Aorta (tissue), 5 donors: ENCODE results near the gene CORO6. TPM values are rescaled to one million over a fixed set of nuclear protein-coding genes. Genes with fewer than 3 reads are reported as not detected.

ENCODE experiments used
- ATAC-seq: fragments of 200-7000 bp; cut with Tn5 transposase; one replicate; pipeline ENCODE4 v1.9.1; 2022; ENCODE audit warnings: moderate library complexity; ENCODE audit not compliant: low FRiP score
- DNase-seq, 2 donors: peaks; one replicate each; pipeline ENCODE4 v3.0.0-alpha.2; 2020
- H3K27ac ChIP-seq, 2 donors: one replicate each; pipeline ENCODE4 v1.5.1; 2013; ENCODE audit warnings: low read length in 2 of 2, mild to moderate bottlenecking in 2 of 2, moderate library complexity in 2 of 2, control low read depth in 1 of 2, inconsistent platforms in 1 of 2, low read depth in 1 of 2
- H3K27me3 ChIP-seq, 2 donors: one replicate each; pipeline ENCODE4 v1.6.1; 2013; ENCODE audit warnings: control low read depth in 1 of 2, low read length in 1 of 2, mild to moderate bottlenecking in 1 of 2, moderate library complexity in 1 of 2; ENCODE audit not compliant: insufficient read depth in 2 of 2, control insufficient read depth in 1 of 2
- H3K36me3 ChIP-seq, 2 donors: one replicate each; pipeline ENCODE4 v1.6.1; 2013; ENCODE audit warnings: control low read depth in 1 of 2, low read length in 1 of 2, mild to moderate bottlenecking in 1 of 2; ENCODE audit not compliant: insufficient read depth in 2 of 2, control insufficient read depth in 1 of 2
- H3K4me1 ChIP-seq, 2 donors: one replicate each; pipeline ENCODE4 v1.6.1; 2013; ENCODE audit warnings: low read length in 2 of 2, control low read depth in 1 of 2, mild to moderate bottlenecking in 1 of 2, moderate library complexity in 1 of 2; ENCODE audit not compliant: insufficient read depth in 2 of 2, control insufficient read depth in 1 of 2
- H3K4me3 ChIP-seq, 2 donors: one replicate each; pipeline ENCODE4 v1.5.1; 2013; ENCODE audit warnings: low read length in 2 of 2, control low read depth in 1 of 2, mild to moderate bottlenecking in 1 of 2
- H3K9me3 ChIP-seq: one replicate; pipeline ENCODE4 v1.6.1; 2013; ENCODE audit warnings: mild to moderate bottlenecking, low read length; ENCODE audit not compliant: control insufficient read depth
- WGBS, 2 donors: extraction: QIAGEN DNeasy Blood & Tissue Kit; methylation state at CpG; one replicate each; pipeline ENCODE4 v1.1.7; 2013; 5-methylcytosine and 5-hydroxymethylcytosine counted together
- intact Hi-C, 2 donors: fragments of 100-400 bp; cut with DNase I; formaldehyde crosslinking; loops; one replicate each; pipeline versions ENCODE4 v1.14.2 to v1.15.0; 2022
- polyA plus RNA-seq, 2 donors: library from polyadenylated mRNA; stranded (reverse); fragments of 200-250 nt; gene quantifications; one replicate each; pipeline ENCODE4 v1.2.3, GENCODE V29; 2013
- total RNA-seq, 2 donors: library from RNA; stranded (reverse); fragmentation: NEBNext Ultra II Directional; extraction: Animal tissue kit (Norgen Biotek cat#: 25700); gene quantifications; one replicate each; pipeline ENCODE4 v1.2.1, GENCODE V29; 2021
- donor health status: healthy with polysubstance abuse.
- donor health status: Bipolar disorder and iron deficiency.
- donor health status: DM: no; HTN: no; CAD: no.
- donor health status: DM: no; HTN: no; CAD: no.
- donor health status: DM: yes; HTN: yes; CAD: no.

The CORO6 gene
- total and polyA plus RNA-seq, 4 donors, result 2.9 to 51.6 (median 11.1) TPM

- Histone ChIP-seq H3K9me3 (no peaks in the 10 kb centered on the region), H3K36me3 (no peaks in the 10 kb centered on the region), H3K27ac (no peak overlapping the region), H3K4me1 (peaks cover 0 to 8% of the 10 kb centered on the region in 2 donors), H3K27me3 (no peaks in the 10 kb centered on the region), H3K4me3 (no peak overlapping the region)
- WGBS, 2 donors, result 88 to 89% methylated on average over 1 of the region's 1 CpG
- ATAC-seq (no peak), DNase-seq (no peak)
- intact Hi-C loops, result loop anchor here (5.0 to 10.0 kb wide), 2 partner anchors 134 to 291 kb away; partner anchors contain the start of gene SSH2 (in 2 of the 2)
Measured at GRCh38 chr17:29643817-29644160, 21.1 kb upstream of the CORO6 start.

GRCh38 chr17:29642171-29642611 lies 19.5 kb upstream of the CORO6 start:
- 38 to 56% methylated on average over 2 of the region's 2 CpGs for WGBS, 2 donors
- Histone ChIP-seq H3K4me1 (peaks cover 0 to 8% of the 10 kb centered on the region in 2 donors), H3K27ac (no peak overlapping the region), H3K9me3 (no peaks in the 10 kb centered on the region), H3K36me3 (no peaks in the 10 kb centered on the region), H3K4me3 (no peak overlapping the region), H3K27me3 (no peaks in the 10 kb centered on the region)
- intact Hi-C loops, result loop anchor here (5.0 to 10.0 kb wide), 2 partner anchors 135 to 293 kb away; partner anchors contain the start of gene SSH2 (in 2 of the 2)
- ATAC-seq, result no peak
- DNase-seq, result no peak

- WGBS, 2 donors, result 83 to 85% methylated on average over 7 of the region's 7 CpGs
- Histone ChIP-seq H3K4me3 (no peak overlapping the region), H3K4me1 (peaks cover 0 to 8% of the 10 kb centered on the region in 2 donors), H3K27ac (no peak overlapping the region), H3K36me3 (no peaks in the 10 kb centered on the region), H3K27me3 (no peaks in the 10 kb centered on the region), H3K9me3 (no peaks in the 10 kb centered on the region)
- DNase-seq (no peak), ATAC-seq (no peak)
- intact Hi-C loops, result loop anchor here (5.0 to 10.0 kb wide), 2 partner anchors 136 to 294 kb away; partner anchors contain the start of gene SSH2 (in 2 of the 2)
Measured at GRCh38 chr17:29640981-29641642, 18.4 kb upstream of the CORO6 start.

GRCh38 chr17:29640413-29640812 lies 17.7 kb upstream of the CORO6 start:
- DNase-seq, result no peak
- intact Hi-C loops, result loop anchor here (5.0 to 10.0 kb wide), 2 partner anchors 137 to 294 kb away; partner anchors contain the start of gene SSH2 (in 2 of the 2)
- Histone ChIP-seq H3K4me1 (peaks cover 0 to 8% of the 10 kb centered on the region in 2 donors), H3K36me3 (no peaks in the 10 kb centered on the region), H3K27ac (no peak overlapping the region), H3K9me3 (no peaks in the 10 kb centered on the region), H3K27me3 (no peaks in the 10 kb centered on the region), H3K4me3 (no peak overlapping the region)
- no peak for ATAC-seq
- 27% methylated on average over 2 of the region's 2 CpGs for WGBS, 2 donors

- intact Hi-C loops, result no loop called here
- DNase-seq, result no peak
- Histone ChIP-seq H3K9me3 (no peaks in the 10 kb centered on the region), H3K4me1 (no peaks in the 10 kb centered on the region), H3K27me3 (no peaks in the 10 kb centered on the region), H3K27ac (no peak overlapping the region), H3K4me3 (no peak overlapping the region), H3K36me3 (peaks cover 0 to 9% of the 10 kb centered on the region in 2 donors)
- ATAC-seq, result no peak
- WGBS, 2 donors, result 93 to 96% methylated on average over 3 of the region's 3 CpGs
Measured at GRCh38 chr17:29633886-29634285, 11.2 kb upstream of the CORO6 start.

- intact Hi-C loops, result no loop called here
- Histone ChIP-seq H3K27me3 (no peaks in the 10 kb centered on the region), H3K9me3 (no peaks in the 10 kb centered on the region), H3K27ac (no peak overlapping the region), H3K36me3 (peaks cover 0 to 9% of the 10 kb centered on the region in 2 donors), H3K4me1 (no peaks in the 10 kb centered on the region), H3K4me3 (no peak overlapping the region)
- DNase-seq, result no peak
- ATAC-seq, result no peak
- 87 to 88% methylated on average over 6 of the region's 6 CpGs for WGBS, 2 donors
Measured at GRCh38 chr17:29630630-29631193, 8.0 kb upstream of the CORO6 start.

GRCh38 chr17:29629839-29630238 lies 7.1 kb upstream of the CORO6 start:
- Histone ChIP-seq H3K36me3 (peaks cover 0 to 9% of the 10 kb centered on the region in 2 donors), H3K9me3 (no peaks in the 10 kb centered on the region), H3K27ac (no peak overlapping the region), H3K4me1 (no peaks in the 10 kb centered on the region), H3K4me3 (no peak overlapping the region), H3K27me3 (no peaks in the 10 kb centered on the region)
- WGBS, 2 donors, result 70% methylated on average over 2 of the region's 2 CpGs
- no peak for DNase-seq
- no peak for ATAC-seq
- intact Hi-C loops, result no loop called here

GRCh38 chr17:29628644-29629043 lies 5.9 kb upstream of the CORO6 start:
- ATAC-seq (no peak), DNase-seq (no peak)
- Histone ChIP-seq H3K27me3 (no peaks in the 10 kb centered on the region), H3K9me3 (no peaks in the 10 kb centered on the region), H3K4me1 (no peaks in the 10 kb centered on the region), H3K27ac (no peak overlapping the region), H3K4me3 (no peak overlapping the region), H3K36me3 (peaks cover 0 to 7% of the 10 kb centered on the region in 2 donors)
- 78 to 88% methylated on average over 2 of the region's 2 CpGs for WGBS, 2 donors
- intact Hi-C loops, result no loop called here

GRCh38 chr17:29627951-29628350 lies 5.2 kb upstream of the CORO6 start:
- Histone ChIP-seq H3K4me1 (no peaks in the 10 kb centered on the region), H3K36me3 (peaks cover 0 to 7% of the 10 kb centered on the region in 2 donors), H3K27ac (no peak overlapping the region), H3K9me3 (no peaks in the 10 kb centered on the region), H3K27me3 (no peaks in the 10 kb centered on the region), H3K4me3 (no peak overlapping the region)
- 87 to 100% methylated on average over 1 of the region's 1 CpG for WGBS, 2 donors
- ATAC-seq (no peak), DNase-seq (no peak)
- intact Hi-C loops, result no loop called here
